ENCODE results near the gene RDM1.

RDM1 gene

GRCh38 chr17:35931794-35932425 lies 1.3 kb upstream of the RDM1 start:
- DNase-seq: no peak

- DNase-seq: no peak
Observed at GRCh38 chr17:35927714-35928113, 2.9 kb downstream of the RDM1 start.

DNA sequence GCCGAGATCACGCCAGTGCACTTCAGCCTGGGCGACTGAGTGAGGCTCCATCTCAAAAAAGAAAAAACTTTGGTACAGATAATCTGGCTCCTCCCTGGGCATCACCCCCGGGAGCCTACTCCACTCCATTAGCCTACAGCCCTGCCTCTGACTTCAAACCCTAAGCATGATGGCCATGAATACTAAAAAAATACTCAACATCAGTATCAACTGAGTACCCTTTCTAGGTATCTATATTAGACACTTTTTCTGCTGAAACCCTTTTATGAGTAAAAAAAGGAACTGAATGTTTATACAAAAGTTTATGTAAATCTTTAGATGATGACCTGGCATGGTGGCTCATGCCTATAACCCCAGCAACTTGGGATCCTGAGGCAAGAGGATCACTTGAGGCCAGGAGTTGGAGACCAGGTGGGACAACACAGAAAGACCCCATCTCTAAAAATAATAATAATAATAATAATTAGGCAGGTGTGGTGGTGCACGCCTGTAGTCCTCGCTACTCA lies 6.9 kb downstream of the RDM1 start:
- DNase-seq: no peak

DNA sequence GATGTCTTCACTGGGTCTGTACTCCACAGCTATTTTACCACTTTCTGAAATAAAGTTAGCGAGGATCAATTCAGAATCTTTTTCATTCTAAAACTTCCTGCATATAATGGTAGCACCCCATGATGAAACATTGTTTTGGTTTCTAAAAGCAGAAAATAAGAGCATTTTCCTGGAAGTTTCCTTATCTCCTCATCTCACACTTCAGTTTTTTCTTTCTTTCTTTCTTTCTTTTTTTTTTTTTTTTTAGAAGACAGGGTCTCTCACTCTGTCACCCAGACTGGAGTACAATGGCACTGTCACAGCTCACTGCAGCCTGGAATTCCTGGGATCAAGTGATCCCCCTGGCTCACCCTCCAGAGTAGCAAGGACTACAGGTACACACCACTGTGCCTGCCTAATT lies 10.3 kb downstream of the RDM1 start:
- no peak for DNase-seq

GRCh38 chr17:35918665-35919064 lies 11.9 kb downstream of the RDM1 start:
- no peak for DNase-seq

GRCh38 chr17:35917519-35918213 lies 12.9 kb downstream of the RDM1 start:
- no peak for DNase-seq

GRCh38 chr17:35915153-35915964 lies 15.2 kb downstream of the RDM1 start:
- DNase-seq: no peak

GRCh38 chr17:35914354-35914753 lies 16.2 kb downstream of the RDM1 start:
- no peak for DNase-seq

- DNase-seq: no peak
Observed at GRCh38 chr17:35913609-35914008, 17.0 kb downstream of the RDM1 start.

- no peak for DNase-seq
Observed at GRCh38 chr17:35912942-35913341, 17.6 kb downstream of the RDM1 start.

DNA sequence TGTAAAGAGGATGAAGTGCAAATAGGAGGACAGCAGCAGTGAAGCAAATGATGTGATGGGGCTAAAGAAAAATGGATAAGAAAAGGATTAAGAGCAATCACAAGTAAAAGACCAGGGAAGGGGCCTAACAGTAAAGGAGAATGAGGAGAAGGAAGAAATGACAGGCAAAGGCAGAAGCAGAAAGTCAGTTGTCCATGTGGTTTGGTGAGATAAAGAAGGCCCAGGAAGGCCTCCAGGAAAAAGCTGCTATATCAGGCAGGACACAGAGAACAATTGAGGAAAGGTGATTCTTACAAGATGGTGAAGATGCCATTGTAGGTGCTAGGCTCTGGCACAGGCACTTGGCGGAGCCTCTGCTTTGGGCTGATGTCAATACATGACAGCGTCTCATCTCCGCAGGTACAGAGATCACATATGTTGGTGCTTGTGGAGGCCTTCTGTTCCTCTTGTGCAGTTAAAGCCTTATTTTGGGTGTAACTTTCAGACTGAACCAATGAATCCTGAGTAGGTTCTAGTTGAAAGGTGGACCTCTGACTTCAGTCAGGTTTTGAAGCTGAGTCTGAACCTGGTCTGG lies 18.1 kb downstream of the RDM1 start:
- no peak for DNase-seq

- no peak for DNase-seq
Observed at GRCh38 chr17:35909408-35909807, 21.2 kb downstream of the RDM1 start.

GRCh38 chr17:35907691-35908090 lies 22.9 kb downstream of the RDM1 start:
- DNase-seq: no peak

GRCh38 chr17:35906926-35907637 lies 23.5 kb downstream of the RDM1 start:
- DNase-seq: no peak

GRCh38 chr17:35906191-35906925 lies 24.2 kb downstream of the RDM1 start:
- DNase-seq: no peak

DNA sequence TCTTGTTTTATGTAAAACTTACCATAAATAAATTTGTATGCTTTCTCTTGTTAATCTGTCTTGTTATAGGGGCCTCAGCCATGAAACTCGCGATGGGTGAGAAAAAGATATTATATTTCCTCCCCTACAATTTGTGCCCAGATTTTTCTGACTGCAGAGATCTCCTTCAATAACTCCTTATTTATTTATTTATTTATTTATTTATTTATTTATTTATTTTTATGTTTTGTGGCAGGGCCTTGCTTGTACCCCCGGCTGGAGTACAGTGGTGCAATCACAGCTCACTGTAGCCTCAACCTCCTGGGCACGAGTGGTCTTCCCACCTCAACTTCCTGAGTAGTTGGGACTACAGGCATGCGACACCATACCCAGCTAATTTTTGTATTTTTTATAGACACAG lies 27.1 kb downstream of the RDM1 start:
- DNase-seq: no peak

GRCh38 chr17:35901631-35902175 lies 28.9 kb downstream of the RDM1 start:
- no peak for DNase-seq

- no peak for DNase-seq
Observed at GRCh38 chr17:35900708-35901480, 29.7 kb downstream of the RDM1 start.

DNA sequence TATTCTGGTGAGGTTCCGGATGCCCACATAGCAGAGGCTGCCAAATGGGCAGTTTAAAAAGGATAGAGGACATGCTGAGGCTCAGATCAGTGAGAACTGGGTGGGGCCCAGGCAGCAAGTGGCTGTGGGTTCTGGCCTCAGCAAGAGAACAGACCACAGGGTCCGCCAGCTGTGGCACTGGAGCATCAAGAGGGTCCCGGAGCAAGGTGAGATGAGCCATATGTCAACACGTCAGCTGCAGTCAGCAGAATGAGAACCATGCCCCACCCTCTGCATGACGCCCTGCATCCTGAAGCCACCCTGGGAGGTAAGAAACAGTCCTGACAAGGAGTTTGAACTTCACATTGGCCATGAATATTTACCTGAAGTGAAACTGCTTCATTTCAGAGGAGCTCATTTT lies 30.3 kb downstream of the RDM1 start:
- no peak for DNase-seq

DNA sequence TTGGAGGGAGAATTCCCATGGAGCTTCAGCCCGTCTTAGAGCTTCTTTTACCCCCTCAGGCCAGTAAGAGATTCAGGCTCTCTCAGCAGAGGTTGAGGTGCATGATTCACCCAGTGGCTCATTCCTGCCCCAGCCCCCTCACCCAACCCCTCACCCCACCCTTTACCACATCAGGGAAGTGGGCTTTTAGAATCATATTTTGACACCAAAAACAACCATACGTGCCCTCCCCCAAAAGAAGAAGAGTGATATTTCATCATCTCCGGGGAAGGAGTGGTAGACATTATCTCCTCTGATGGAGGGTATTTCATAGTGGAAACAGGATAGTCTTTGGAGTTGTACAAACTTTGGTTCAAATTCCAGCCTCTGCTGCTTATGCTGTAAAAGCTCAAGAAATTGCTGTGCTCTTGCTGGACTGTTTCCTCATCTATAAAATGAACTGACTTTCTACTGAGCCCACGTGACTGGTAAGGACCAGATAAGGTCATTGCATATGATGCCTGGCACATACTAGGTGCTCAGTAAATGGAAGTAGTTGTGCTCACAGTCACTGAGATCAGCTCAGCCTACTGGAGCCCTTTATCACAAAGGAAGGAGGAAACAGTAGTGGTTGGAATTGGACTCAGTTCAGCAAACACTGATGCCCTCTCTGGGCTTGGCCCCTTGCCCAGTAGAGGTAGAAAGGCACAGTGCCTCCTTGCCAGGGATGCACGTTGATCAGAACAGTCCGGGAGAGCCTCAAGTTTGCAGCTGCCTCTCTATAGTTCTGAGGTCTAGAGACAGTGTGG lies 32.1 kb downstream of the RDM1 start:
- no peak for DNase-seq
